NCI-H446 treated with DMSO at 0.1 percent for 48 hours (cell line): Measurements from ENCODE around the gene SLFN14.
A peak's percentile ranks its signal among the peaks of the same experiment; 100 is the strongest.
"Not testable (repeated sequence)": the region's sequence is repeated elsewhere in the genome, so short reads cannot be mapped to it uniquely, and the experiment has no call there.

Source experiments
- DNase-seq: peaks from one replicate; lab custom pipeline; 2025; lab: John Stamatoyannopoulos, UW

The SLFN14 gene

DNA sequence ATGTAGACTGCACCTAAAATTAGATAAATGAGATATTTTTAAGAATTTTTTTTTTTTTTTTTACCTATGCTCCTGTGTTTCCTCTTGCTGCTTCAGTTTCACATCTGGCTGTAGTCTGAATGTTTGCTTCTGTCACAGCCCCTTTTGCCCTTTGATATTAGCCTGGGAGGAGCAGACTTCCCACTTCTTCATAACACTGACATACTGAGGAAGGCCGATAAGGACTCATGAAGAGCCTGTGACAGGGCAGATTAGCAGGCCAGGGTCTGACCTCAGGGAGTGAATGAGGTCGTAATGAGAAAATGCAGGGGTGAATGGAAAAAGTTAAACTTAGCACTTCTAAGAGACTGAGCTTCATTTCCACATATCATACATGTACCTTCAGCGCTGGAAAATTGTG is at the start of gene SLFN14:
TSS of gene SLFN14 (minus strand) at position 117 of the 400 bp plus-strand sequence. CDS start 2,757 bp downstream, outside the sequence.
- DNase-seq, result no peak

DNA sequence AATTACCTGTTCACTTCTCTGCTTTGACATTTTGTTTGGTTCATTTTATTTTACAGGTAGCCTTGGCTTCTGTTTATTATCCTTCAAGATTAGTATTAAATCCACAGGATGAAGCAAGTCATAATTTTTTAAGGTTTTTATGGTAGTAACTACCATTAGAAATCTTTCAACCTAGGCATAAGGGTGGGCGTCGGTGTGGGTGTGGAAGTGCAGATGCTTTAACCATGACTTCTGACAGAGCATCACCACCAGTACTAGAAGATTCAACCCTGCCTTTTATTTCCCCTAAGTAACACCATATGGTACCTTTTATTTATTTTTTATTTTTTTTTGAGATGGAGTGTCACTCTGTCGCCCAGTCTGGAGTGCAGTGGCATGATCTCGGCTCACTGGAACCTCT is 49.2 kb upstream of the SLFN14 start:
- DNase-seq, result no peak

DNA sequence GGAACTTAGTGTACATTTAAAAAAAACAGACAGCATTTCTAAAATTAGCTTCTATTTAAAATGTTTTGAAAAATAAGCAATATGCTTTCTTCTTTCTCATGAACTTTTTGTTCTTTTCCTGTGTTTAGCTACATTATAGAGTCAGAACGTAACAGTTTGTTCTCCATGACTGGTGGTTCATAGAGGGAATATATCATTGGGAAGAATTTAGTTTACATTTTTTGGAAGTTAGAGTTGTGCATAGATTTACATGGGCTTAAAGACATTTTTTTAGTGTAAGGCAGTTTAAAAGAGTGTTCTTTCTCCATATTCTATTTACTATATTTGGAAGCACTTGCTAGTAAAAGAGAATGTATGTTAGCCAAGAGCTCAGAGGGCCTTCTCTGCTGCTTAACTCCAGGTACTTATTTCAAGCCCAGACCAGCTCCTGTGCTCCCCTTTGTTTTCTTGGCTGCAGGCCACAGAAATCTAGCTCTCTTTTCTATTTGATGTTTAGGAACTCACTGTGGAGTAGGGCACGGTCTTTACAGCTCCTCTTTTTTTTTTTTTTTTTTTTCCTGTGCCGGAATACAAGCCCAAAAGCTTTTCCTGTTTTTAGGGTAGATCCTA is 46.7 kb upstream of the SLFN14 start:
- no peak for DNase-seq

DNA sequence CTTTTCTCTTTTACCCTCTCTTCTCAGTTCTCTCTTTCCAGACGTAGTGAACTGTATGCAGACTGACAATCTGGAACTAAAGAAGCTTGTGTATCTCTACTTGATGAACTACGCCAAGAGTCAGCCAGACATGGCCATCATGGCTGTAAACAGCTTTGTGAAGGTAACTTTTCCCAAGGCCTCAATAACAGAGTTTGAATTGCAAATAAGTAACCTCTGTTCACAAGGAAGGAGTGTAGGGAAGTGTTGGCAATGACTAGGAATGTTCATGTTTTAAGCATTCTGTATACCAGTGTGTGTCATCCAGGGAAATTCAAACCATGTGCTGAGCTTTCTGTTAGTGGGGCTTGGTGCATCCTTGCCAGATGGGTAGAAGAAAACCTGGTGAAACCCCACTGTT is 45.1 kb upstream of the SLFN14 start:
- DNase-seq, result no peak

DNA sequence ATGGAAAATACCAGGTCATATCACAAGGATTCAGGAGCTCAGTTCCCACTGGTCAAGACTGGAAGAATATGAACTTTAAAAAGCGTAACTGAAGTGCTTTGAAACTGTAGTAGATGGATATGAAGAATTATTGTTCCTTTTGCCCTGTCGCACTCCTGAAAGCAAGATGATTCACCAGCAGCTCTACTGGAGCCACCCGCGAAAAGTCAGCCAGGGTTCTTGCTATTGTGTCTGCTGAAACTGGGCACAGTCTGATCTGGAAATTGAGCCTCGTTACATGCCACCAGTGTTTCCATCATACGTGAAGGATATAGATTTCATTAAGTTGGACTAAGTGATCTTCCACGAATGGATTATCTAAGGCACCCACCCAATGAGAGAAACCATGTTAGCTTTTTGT is 43.1 kb upstream of the SLFN14 start:
- no peak for DNase-seq

DNA sequence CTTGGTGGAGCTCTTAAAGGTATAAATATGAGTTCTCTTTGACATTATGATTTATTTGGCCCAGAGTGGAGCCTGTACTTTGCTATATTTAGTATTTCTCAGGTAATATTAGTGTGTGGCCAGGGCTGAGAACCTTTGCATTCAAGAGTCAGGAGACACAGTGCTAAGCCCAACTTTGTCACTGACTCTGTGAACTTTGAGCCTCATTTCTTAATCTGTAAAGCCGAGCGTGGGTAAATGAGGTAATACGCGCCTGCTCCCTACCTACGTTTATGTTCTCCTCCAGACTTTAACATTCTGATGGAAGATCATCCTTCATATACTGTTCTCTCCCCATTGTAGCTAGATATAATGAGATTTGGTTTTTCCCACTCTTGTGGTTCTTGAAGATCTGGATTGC is 37.0 kb upstream of the SLFN14 start:
- no peak for DNase-seq

DNA sequence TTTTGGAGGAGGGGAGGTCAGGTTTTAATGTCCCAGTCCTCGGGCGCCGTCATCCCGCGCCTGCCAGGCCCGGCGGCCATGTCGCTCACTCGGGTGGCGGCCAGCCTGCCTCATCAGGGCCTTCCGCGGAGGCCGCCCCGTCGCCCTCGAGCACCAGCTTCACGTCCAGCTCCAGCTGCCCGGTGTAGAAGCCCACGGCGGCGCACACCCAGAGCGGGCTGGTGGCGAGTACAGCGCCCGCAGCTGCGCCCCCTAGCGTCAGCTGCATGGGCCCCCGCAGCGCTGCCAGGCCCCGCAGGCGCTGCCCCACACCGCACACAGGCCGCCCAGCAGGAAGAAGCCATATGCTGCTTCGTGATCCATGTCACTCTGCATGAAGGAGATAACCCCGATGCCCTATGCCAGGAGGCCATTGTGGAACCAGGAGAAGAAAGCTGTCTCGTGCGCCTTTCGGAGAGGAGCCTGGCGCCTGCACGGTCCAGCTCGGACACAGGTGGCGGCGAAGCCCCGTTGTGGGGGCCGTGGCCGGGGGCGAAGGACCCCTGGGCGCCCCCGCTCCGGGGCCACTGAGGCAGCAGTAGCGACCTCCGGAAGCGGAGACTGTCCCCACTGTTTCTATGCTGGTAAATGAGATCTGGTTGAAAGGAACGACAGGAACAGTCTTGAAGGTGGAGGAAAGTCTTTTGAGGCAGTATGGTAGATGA is 36.1 kb upstream of the SLFN14 start:
- DNase-seq, result no peak

DNA sequence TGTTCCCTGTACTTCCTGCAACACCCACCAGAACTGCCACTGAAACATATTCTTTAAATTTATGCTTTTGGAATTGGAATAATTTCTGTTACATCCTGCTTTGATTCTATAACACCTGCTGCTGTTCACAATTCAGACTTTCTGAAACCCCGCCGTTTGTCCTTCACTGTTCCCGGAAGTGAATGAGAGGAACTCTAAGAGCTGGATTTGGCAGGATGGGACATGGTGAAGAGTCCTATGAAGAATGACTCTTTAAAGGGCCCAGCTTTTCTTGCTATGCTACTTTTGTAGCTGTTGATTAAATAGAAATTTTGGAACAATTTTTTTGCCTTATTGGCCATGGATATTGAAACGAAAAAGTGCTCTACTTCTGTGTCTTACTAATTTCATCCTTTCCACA is 35.5 kb upstream of the SLFN14 start:
- DNase-seq, result no peak

DNA sequence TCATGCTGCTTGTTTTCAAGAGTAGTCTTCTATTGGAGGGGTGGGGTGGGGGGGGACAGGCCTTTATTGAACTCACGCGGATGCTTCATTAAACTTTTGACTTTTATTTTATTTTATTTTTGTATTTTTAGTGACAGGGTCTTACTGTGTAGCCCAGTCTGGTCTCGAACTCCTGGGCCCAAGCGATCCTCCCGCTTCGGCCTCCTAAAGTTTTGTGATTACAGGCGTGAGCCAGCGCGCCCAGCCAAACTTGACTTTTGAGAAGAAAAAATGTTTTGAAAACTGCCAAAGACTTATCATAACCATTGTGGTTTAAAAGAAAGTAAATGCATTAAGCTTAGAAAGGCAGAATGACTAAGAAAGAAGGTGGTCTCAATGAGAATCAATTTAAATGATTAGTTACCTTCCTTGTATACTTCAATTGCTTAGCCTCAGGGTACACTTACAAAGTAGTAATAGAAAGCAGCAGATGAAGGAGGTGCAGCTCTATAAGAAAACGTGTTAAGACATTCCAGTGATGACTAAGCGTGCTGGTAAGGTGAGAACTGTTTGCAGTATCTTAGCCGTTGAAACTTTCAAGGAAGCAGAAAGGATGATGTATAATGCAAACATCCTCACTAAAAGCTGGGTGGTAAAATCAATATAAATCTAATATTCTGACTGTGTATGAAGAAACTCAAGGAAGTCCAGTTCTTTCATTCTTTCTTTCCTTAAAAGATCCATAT is 27.7 kb upstream of the SLFN14 start:
- DNase-seq, result no peak

DNA sequence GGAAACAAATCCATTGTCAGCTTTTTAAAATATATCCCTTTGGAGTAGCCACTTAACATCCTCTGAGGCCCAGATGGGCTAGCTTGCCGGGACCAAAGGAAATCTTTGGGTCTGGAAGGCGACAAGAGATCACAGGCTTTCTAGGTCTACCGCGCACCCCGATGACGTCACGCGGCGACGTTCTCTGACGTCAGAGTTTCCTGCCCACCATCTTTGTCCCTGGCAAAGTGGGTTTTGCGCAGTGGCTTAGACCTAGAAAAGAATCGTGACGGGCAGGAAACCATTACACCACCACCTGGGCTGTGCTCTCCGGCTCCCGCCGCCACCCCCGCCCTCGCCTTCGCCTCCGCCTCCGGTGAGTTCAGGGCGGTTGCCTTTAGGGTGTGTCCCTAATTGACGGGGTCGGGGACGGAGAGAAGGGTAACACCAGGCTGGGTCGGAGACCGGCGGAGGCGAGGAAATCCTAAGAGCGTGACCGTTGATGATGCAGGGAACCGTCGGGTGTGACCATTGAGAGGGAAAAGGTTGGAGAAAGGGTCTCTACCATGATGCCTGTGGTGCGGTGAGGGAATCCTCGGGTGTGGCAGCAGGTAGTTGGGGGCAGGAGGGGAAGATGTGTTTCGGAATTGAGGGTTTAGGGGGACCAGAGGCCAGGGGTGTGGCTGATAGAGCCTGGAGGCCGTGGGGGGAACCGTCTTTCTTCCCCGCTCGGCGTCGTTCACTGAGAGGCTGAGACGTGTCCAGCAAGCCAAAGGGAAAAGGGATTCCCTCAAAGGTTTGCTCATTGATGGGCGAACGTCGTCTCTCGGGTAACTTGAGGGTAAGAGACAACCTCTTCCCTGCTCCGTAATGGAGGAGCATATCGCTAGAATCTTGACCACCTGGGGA is 26.7 kb upstream of the SLFN14 start, which contains the start of gene AP2B1:
TSS of gene AP2B1 (plus strand) at position 249 of the 888 bp plus-strand sequence. CDS start 6,709 bp downstream, outside the sequence.
- DNase-seq, result peak; percentile 79

DNA sequence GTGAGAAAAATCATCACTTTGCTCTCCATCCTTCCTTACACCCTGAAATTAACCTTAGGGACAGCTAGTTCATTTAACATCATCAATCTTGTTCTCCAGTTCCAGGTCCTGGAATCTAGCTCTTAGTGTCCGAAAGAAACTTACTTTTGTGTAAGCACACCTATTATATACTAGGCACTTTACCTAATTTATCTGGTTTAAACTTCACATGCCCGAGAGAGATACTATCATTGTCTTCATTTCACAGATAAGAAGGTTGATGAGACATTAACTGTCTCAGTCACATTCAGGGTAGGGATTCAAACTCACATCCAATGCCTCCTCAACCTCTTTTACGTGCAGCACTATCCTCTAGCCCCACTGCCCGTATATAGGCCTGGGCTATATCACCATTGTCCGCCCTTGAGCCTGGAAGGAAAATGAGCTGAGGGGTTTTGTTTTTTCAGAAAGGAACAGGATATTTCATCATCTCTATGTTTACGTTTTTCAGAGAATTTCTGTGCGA is 26.0 kb upstream of the SLFN14 start:
- no peak for DNase-seq

DNA sequence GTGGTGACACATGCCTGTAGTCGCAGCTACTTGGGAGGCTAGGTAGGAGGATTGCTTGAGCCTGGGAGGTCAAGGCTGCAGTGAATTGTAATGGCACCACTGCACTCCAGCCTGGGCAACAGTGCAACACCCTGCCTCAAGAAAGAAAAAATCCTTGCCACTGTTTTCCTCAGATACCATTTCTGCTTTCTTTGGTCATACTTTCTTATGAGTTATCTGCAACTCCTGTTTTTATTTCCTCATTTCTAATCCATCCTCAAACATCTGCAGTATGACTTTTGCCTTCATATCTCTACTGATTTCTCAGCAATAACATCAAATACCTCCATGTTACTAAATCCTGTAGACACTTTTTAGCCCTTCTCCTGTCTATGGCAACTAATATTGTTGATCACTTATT is 23.4 kb upstream of the SLFN14 start:
- no peak for DNase-seq

DNA sequence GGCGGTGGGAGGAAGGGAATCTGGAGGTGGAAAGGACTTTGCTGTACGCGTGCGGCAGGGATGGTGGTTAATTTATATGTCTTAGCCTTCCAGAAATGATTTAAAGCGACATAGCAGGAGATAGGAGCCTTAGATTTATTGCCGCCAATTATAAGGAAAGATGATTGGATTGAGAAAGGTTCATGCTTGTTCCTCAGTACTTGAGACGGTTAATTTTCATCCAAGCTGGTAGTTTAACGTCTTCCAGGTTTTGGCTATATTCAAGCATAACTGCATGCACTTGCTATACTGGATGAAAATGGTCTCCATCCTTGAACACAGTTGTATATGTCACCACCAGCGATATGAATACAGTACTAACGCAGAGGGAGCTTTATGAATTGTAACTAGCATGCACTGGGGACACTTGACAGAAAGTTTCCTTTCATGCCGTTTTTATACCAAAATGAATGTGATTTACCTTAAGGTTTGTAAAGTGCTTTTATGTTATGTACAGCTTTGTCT is 18.4 kb upstream of the SLFN14 start:
- no peak for DNase-seq

DNA sequence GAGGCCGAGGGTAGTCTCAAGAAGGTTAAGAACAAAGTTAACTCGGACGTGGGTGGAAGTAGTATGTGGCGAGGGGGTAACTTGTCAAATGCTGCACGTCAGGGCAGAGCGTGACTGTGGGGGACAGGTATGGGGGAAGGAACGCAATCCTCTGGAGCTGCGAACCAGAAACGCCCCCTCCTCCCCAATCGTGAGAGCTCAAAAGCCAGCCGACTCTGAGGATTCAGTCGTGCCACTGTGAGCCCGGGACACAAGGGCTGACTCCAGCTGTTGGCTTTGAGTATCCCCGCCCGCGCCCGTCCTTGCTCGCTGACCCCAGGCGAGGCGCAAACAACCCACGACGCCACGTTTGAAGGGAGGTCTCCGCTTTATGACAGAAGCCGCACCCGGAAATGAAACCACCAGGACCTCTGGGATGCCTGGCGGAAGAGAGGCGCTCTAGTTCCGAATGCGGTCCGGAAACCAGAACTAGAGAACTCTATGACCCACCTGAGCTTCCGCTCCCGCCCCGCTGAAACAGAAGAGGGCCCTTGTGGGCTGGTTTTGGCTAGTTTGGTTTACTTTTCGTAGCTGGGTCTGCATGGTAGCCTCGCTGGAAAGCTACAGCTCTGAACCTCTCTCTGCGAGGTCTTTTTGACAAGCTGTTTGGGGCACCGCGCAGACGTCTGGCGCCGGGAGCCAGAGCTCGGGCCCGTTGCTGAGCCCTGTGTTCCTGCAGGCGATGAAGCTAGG is 17.7 kb upstream of the SLFN14 start, which contains the start of gene PEX12:
TSS of gene PEX12 (minus strand) at position 375 of the 732 bp plus-strand sequence. CDS start 550 bp downstream, outside the sequence.
- peak; percentile 82 for DNase-seq

DNA sequence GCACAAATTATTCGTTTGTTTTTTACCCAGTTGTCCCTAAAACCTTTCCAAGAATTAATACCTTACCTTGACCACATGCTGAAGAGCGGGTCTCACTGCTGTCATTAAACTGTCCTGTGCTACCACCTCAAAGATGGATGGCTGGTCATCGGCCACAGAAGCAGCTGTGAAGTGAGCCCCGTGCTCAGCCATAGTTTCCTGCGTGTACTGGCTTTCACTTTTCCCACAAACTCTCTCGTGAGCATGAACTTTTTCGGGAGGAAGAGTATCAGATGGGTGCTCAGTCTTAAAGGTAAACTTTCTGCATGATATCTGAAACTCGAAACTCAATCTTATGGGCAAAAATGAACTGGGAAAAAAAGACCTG is 17.2 kb upstream of the SLFN14 start:
- DNase-seq, result no peak

DNA sequence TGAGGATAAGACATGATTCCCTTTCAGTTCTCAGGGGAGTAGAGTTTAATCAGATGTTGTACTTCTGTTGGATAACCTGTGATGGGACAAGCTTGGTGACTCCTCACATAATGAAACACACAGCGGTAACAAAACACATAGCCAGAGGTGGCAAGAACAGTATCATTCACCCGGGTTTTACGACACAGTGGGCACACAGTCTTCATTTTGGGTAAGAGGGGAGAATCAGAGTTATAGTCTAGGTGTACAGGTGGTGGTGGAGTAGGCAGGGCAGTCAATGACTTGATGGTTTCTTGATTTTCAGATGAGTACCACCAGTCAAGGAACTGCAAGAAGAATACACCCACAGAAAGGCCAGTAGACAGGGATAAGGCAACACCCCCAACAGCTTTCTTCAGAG is 15.1 kb upstream of the SLFN14 start:
- no peak for DNase-seq

DNA sequence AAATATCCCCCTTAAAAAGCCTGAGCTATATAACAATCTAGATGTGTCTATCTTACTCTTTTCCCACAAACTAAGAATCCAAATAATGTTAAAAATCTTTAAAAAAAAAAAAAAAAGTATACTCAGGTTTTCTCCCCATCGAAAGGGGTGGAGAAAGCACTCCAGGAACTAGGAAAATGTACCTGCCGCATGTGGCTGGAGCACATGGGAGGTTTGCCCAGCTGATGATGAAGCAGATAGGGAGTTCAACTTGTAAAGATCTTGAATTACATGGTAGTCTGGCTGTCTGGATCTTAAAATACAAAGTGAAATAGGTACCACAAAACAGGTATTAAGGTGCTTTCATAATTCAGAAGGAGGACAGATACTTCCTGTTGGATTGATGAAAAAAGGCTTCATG is 8.8 kb upstream of the SLFN14 start:
- DNase-seq, result no peak

DNA sequence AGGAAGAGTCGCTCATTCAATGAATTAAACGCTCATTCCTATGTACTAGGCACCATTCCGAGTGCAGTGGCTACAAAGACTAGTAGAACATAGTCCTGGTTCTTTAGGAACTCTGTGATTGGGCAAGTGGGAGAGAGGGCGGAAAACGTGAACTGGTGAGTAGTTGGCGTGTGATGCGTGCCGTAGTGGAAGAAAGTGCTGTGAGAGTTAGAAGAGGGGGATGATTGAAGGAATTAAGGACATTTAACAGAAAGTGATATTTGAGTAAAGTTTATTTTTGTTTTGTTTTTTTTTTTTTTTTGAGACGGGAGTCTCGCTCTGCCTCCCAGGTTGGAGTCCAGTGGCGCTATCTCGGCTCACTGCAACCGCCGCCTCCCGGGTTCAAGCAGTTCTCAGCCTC is 7.9 kb upstream of the SLFN14 start:
- DNase-seq, result no peak

DNA sequence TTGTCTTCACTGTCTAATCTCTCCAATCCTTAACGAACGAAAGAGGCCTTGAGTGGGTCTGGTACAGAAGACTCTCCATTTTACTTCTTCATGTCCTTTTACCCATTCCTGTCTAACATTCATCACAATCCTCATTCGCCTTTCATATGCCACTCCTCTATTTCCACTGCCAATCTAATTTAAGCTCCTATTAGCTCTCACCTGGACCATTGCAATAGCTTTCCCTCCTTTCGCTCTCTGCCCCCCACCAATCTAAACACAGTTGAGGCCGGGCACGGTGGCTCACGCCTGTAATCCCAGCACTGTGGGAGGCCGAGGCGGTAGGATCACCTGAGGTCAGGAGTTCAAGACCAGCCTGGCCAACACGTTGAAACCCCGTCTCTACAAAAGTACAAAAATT is 6.3 kb upstream of the SLFN14 start:
- no peak for DNase-seq

DNA sequence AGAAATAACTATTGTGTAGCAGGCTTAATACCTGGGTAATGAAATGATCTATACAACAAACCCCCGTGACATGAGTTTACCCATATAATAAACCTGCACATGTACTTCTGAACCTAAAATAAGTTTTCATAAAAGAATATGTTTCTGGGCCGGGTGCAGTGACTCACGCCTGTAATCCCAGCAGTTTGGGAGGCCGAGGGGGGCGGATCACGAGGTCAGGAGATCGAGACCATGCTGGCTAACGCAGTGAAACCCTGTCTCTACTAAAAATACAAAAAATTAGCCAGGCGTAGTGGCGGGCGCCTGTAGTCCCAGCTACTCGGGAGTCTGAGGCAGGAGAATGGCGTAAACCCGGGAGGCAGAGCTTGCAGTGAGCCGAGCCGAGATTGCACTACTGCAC is 2.6 kb upstream of the SLFN14 start:
- DNase-seq, result not testable (repeated sequence)
